ENCODE data around the gene METAP1D.

The METAP1D gene

DNA sequence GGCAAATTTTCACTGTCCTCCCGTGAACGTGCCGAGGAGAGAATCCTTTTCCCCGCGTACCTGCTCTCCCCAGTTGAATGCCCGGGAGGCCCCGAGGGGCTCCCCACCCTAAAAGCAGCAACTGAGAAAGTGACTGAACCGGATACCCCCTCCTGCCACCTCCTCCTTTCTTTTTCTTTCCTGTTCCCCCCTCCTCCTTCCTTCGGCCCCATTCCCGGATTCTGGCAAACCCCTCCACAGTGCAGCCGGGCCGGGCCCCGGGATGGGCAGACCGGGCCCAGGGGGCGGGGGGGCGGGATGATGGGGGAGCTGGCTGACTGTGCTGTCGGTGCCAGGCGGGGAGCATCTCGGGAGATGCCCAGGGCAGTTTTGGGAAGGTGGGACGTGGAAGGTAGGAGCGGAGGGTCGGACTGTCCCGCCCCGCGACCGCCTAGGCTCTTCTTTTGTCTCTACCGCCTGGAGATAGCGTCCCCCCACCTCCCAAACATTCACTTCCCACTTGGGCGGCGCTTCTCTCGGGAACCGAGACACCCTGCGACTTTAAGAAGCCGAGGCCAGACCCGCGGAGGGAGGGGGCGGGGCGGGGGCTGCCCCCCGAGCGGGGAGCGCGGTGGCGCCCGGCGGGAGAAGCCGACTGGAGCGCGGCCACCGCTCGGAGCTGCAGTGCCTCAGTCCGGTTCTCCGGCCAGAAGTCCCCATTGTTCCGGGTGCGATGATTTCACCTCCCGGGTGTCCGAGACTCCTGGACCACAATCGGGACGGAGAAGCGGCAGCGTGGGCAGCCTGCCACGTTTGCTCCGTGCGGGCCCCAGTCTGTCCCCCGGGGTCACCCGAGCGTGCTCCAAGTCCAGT is 94.8 kb downstream of the METAP1D start:
- no peak for DNase-seq

- no peak for DNase-seq
Observed at GRCh38 chr2:172095146-172095904, 95.6 kb downstream of the METAP1D start.

- no peak for DNase-seq
Observed at GRCh38 chr2:172095905-172096625, 96.3 kb downstream of the METAP1D start.

GRCh38 chr2:172096626-172097547 is 97.1 kb downstream of the METAP1D start:
- no peak for DNase-seq

GRCh38 chr2:172097557-172098131 is 97.9 kb downstream of the METAP1D start:
- DNase-seq: no peak

DNA sequence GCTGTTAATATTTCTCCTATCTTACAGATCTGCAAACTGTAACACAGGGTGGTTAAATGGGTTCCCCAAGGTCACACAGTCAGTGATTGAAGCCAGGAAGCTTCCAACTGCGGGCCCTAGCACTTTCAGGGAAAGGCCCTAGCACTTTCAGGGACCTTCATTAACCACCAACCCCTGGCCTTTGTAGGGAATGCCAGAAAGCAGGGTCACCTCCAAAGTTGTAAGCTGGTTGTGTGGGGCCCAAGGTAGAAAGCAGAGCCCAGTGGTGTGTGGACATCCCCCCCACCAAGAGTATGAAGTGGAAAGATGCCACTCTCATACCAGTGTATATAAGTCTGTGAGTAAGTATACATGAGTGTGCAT is 98.5 kb downstream of the METAP1D start:
- DNase-seq: no peak

DNA sequence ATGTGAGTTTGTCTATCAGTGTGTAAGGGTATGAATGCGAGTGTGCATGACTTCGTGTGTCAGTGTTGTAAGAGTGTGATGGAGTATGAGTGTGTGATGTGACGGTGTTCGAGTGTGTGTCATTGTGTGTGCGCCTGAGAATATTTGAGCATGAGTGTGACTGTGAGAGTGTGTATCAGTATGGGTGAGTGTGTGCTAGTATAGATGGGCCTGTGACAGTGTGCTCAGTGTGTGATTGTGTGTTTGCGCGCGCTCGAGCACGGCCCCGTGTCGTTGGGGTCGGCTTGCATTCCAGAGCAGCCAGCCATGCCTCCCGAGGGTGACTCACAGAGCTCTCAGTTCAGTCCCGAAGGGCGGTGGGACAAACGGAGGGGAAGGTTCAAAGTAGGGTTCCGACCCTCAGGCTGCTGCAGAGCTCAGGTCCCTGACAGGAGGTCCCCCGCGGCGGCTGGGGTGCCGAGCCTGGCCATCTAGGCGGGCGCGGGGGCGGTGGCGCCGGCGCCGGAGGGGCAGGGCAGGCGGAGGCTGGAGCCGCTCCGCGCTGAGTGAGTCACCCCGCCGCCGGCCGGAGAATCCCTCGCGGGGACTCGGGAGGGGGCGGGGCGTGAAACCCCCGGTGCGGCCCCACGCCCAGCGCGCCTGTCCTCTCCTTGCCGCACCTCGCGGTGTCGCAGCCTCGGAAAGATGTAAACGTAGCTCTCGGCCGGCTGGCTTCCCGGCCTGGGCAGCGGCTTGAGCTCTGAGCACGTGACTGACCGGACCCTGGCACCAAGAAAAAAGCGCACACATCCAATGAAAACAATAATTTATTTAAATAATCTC is 99.1 kb downstream of the METAP1D start:
- no peak for DNase-seq

GRCh38 chr2:172099472-172100079 is 99.8 kb downstream of the METAP1D start:
- DNase-seq: no peak

GRCh38 chr2:172100080-172100934 is 100.6 kb downstream of the METAP1D start:
- DNase-seq: no peak

- DNase-seq: peak; percentile 61
Observed at GRCh38 chr2:172100935-172101820, 101.4 kb downstream of the METAP1D start.

DNA sequence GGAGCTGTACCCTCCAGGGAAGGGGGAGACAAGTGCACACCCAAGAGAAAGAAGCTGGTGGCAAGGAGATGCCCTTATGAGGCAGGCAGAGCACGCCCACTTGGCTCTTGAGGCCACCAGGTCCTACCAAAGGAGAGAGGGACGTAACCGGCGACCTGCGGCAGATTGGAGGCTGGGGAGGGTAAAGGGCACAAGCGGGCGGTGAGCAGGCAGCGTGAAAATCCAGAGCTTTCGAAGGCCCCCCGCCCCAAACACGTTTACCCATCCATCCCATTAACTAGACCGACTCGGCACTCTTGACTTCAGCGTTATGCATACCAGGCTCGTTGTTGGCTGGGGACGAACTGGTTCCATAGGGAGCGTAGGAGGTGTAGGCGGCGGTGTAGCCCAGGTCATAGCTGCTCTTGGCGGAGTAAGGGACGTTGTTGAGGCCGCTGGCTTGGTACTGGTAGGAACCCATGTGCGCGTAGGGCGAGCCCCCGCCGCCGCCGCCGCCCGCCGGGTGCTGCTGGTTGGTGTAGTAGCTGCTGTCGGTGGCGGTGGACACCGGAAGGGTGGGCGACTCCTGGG is 102.2 kb downstream of the METAP1D start:
- DNase-seq: peak; percentile 65

- DNase-seq: peak; percentile 98
Observed at GRCh38 chr2:172102391-172103359, 102.9 kb downstream of the METAP1D start, which contains the start of gene DLX2. TSS of gene DLX2 (minus strand) at chr2:172102900. CDS start at chr2:172102538, 362 bp downstream.

- DNase-seq: peak; percentile 91
Observed at GRCh38 chr2:172103471-172104272, 103.9 kb downstream of the METAP1D start.

DNA sequence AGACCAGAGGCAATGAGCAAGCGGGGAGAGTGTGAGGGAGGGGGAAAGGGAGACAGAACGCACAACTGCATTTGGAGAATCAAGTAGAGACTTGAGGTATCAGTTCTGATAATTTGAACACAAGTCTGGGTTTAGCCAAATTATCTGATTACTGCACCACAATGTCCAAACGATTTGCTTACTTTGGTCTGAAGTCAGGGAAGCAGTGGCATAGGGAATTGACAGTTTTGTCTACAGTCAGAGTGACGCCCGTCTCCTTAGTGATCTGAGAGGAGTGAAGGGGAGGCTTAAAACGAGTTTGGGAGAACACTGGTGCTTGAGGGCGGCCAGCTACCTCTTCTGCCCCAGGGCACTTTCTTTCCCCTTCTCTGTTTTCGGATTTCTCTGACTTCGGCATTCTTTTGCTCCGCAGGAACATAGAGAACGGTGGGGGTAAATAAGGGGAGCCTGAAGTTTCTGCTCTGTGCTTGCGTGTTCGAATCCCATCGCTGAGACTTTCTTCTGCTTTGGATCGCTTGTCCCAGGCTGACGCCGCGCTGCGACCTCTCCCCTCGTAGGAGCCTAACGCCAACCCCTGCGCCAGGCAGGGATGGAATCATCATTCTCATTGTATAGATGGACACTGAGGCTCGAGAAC is 105.8 kb downstream of the METAP1D start:
- DNase-seq: no peak

All from NCI-H510A treated with DMSO at 0.1 percent for 48 hours (cell line).